ENCODE measurements around the gene DONSON. TPM values are rescaled to one million over a fixed set of nuclear protein-coding genes. Genes with fewer than 3 reads are reported as not detected.

DONSON gene
- total RNA-seq, 1 experiment from 2014 or later = 25.6 TPM

DNA sequence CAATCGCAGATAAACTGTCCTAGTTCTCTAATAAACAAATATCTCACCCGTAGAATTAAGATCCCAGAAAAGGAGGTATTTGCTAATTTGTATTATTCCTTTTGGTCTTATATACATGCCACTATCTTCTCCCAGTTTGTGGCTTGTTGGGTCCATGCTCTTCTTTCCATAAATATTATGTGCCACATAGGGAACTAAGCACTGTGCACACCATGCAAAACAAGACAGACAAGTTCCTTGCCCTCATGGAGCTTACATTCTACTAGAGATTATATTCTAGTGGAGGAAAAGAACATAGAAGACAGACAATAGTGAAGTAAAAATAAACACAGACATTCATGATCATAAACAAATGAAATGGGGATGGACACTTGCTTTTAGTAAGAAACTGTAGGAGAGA is 51.3 kb downstream of the DONSON start:
- ChIA-PET CTCF (no interaction called here), POLR2A (ENCODE audit: unreplicated experiment) (no interaction called here)
- DNase-seq = no peak
- H3K4me1 ChIP-seq (replicated peaks; ENCODE audit: insufficient read depth) = peaks cover 12% of the 10 kb centered on the region
- no TSS peak for BruUV-seq (replicated peaks)
- no peaks in the 10 kb centered on the region for H3K9me2 ChIP-seq (ENCODE audit: insufficient read depth)
- intact Hi-C loops (cut with micrococcal nuclease; ENCODE audit: unreplicated experiment) = no loop called here
- H3K79me2 ChIP-seq (ENCODE audit: low read depth) = peaks cover 49% of the 10 kb centered on the region
- H2AFZ ChIP-seq = no peak overlapping the region
- TF ChIP-seq EZH2 (IDR thresholded peaks at IDR 0.05; ENCODE audit: low read depth) (no peak), CTCF (conservative IDR thresholded peaks at IDR 0.05) (no peak)
- no peak overlapping the region for H3K27ac ChIP-seq
- H3K27me3 ChIP-seq (ENCODE audit: insufficient read depth, low read depth) = no peaks in the 10 kb centered on the region
- peaks cover 13% of the 10 kb centered on the region; the same call in 1 of the 2 replicates for H4K20me1 ChIP-seq (ENCODE audit: insufficient read depth)
- H3K36me3 ChIP-seq (ENCODE audit: low read depth) = peaks cover 32% of the 10 kb centered on the region; the same call in 1 of the 2 replicates
- no peaks in the 10 kb centered on the region for H3K9me3 ChIP-seq (ENCODE audit: insufficient read depth, low read depth)
- H3F3A ChIP-seq (ENCODE audit: insufficient read depth, low read depth) = peaks cover 20% of the 10 kb centered on the region
- H3K4me3 ChIP-seq = no peak overlapping the region
- no peak overlapping the region for H3K4me2 ChIP-seq

DNA sequence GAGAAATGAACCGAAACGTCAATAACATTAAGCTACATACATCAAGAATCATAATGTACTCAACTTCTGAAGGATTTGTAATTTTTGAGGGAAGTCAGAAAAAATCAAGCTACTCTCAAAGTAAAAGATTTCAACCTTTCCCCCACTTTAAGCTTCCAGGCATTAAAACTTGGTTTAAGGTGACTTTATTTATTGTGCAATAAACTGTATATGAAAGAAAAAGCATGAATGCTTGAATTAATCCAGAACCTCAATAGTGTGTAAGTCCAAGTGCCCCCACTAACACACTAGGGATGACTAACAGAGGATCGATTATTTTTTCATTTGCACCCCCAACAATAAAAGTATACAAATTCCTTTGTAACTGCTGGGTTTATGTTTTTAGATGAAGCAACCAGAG is 57.5 kb downstream of the DONSON start:
- peaks cover 5% of the 10 kb centered on the region; the same call in 1 of the 2 replicates for H3F3A ChIP-seq (ENCODE audit: insufficient read depth, low read depth)
- H3K27me3 ChIP-seq (ENCODE audit: insufficient read depth, low read depth) = no peaks in the 10 kb centered on the region
- no peak overlapping the region for H2AFZ ChIP-seq
- no peak overlapping the region for H3K27ac ChIP-seq
- H3K79me2 ChIP-seq (ENCODE audit: low read depth) = 0 out of 2 replicates have a peak, but pooled peaks cover 2% of the 10 kb centered on the region
- no peaks in the 10 kb centered on the region for H3K9me2 ChIP-seq (ENCODE audit: insufficient read depth)
- H3K9me3 ChIP-seq (ENCODE audit: insufficient read depth, low read depth) = no peaks in the 10 kb centered on the region
- BruUV-seq (replicated peaks) = no TSS peak
- intact Hi-C loops (cut with micrococcal nuclease; ENCODE audit: unreplicated experiment) = no loop called here
- H3K36me3 ChIP-seq (ENCODE audit: low read depth) = peaks cover 34% of the 10 kb centered on the region; the same call in 1 of the 2 replicates
- TF ChIP-seq EZH2 (IDR thresholded peaks at IDR 0.05; ENCODE audit: low read depth) = no peak
- no peak for TF ChIP-seq CTCF (conservative IDR thresholded peaks at IDR 0.05)
- H4K20me1 ChIP-seq (ENCODE audit: insufficient read depth) = peaks cover 8% of the 10 kb centered on the region; the same call in 1 of the 2 replicates
- no peaks in the 10 kb centered on the region for H3K4me1 ChIP-seq (replicated peaks; ENCODE audit: insufficient read depth)
- no peak for DNase-seq
- no peak overlapping the region for H3K4me2 ChIP-seq
- CTCF ChIA-PET = no interaction called here
- POLR2A ChIA-PET (ENCODE audit: unreplicated experiment) = interaction anchor here (0.7 kb wide), 1 partner anchor 10 kb away, joined by 8 read pairs; no protein-coding TSS in a partner anchor
- no peak overlapping the region for H3K4me3 ChIP-seq

Other genes starting within 250 kb of the DONSON start
- gene IFNGR2, start 185.3 kb downstream of the DONSON start, total RNA-seq (2021) = 16.0 and 16.1 TPM in 2 replicates
- 11.7 and 14.2 TPM in 2 replicates for gene TMEM50B, start 108.7 kb downstream of the DONSON start, total RNA-seq (2021)
- gene DNAJC28, start 97.0 kb downstream of the DONSON start, total RNA-seq (2021) = 1.1 and 1.3 TPM in 2 replicates
- 105 and 121 TPM in 2 replicates for gene GART, start 46.6 kb downstream of the DONSON start, total RNA-seq (2021)
- gene SON, start 45.6 kb downstream of the DONSON start, total RNA-seq (2021) = 131 and 158 TPM in 2 replicates
- gene CRYZL1, start 53.1 kb upstream of the DONSON start, total RNA-seq (2021) = 22.4 and 30.3 TPM in 2 replicates
- gene ITSN1, start 53.8 kb upstream of the DONSON start, total RNA-seq (2021) = 39.1 and 46.3 TPM in 2 replicates